Loucy (cell line): Measurements from ENCODE around the gene MAML2.

Source experiments
- H2AFZ ChIP-seq: fragments of 200-600 bp; sonication (generic); 2 replicates; pipeline ENCODE4 v1.6.0; 2016; ENCODE audit warnings: antibody characterized with exemption, mild to moderate bottlenecking, low read length, moderate library complexity
- H3F3A ChIP-seq: fragments of 200-600 bp; 2 replicates; pipeline ENCODE4 v1.6.0; 2016; ENCODE audit warnings: antibody characterized with exemption, low read depth, mild to moderate bottlenecking
- H3K27me3 ChIP-seq: fragments of 200-600 bp; sonication (generic); 2 replicates; pipeline ENCODE4 v1.6.1; 2014; ENCODE audit warnings: low read length, mild to moderate bottlenecking; ENCODE audit not compliant: insufficient read depth, poor library complexity, severe bottlenecking
- H3K36me3 ChIP-seq: fragments of 200-600 bp; sonication (generic); 2 replicates; pipeline ENCODE4 v1.6.1; 2016; ENCODE audit warnings: low read length; ENCODE audit not compliant: insufficient read depth
- H3K4me1 ChIP-seq: fragments of 200-600 bp; sonication (generic); 2 replicates; pipeline ENCODE4 v1.5.1; 2014; ENCODE audit warnings: low read length, mild to moderate bottlenecking; ENCODE audit not compliant: insufficient read depth, poor library complexity, severe bottlenecking
- H3K4me2 ChIP-seq: fragments of 200-600 bp; sonication (generic); 2 replicates; pipeline ENCODE4 v1.6.0; 2014; ENCODE audit warnings: antibody characterized with exemption, low read length, low read depth, mild to moderate bottlenecking; ENCODE audit not compliant: poor library complexity, severe bottlenecking
- H3K4me3 ChIP-seq: fragments of 200-600 bp; sonication (generic); 2 replicates; pipeline ENCODE4 v1.5.1; 2014; ENCODE audit warnings: low read length, mild to moderate bottlenecking, mixed read lengths; ENCODE audit not compliant: poor library complexity, severe bottlenecking
- H3K79me2 ChIP-seq: fragments of 200-600 bp; sonication (generic); 2 replicates; pipeline ENCODE4 v1.6.1; 2014; ENCODE audit warnings: low read length; ENCODE audit not compliant: insufficient read depth
- H3K9ac ChIP-seq: fragments of 200-600 bp; sonication (generic); 2 replicates; pipeline ENCODE4 v1.6.0; 2014; ENCODE audit warnings: mild to moderate bottlenecking, low read depth, low read length, moderate library complexity; ENCODE audit not compliant: poor library complexity, severe bottlenecking
- H3K9me2 ChIP-seq: fragments of 200-600 bp; sonication (generic); replicated peaks from 2 replicates; pipeline ENCODE4 v1.6.1; 2016; ENCODE audit warnings: low read depth, low read length, mixed read lengths
- H3K9me3 ChIP-seq: fragments of 200-600 bp; sonication (generic); 2 replicates; pipeline ENCODE4 v1.6.1; 2014; ENCODE audit warnings: mild to moderate bottlenecking, antibody characterized with exemption, low read length, low read depth; ENCODE audit not compliant: insufficient read depth
- H4K20me1 ChIP-seq: fragments of 200-600 bp; sonication (generic); 2 replicates; pipeline ENCODE4 v1.6.0; 2014; ENCODE audit warnings: antibody characterized with exemption, low read length, mild to moderate bottlenecking; ENCODE audit not compliant: insufficient read depth, poor library complexity, severe bottlenecking
- CTCF ChIP-seq: fragments of 200-600 bp; sonication (generic); conservative IDR thresholded peaks from 2 replicates; pipeline ENCODE4 v1.5.1; 2014; ENCODE audit warnings: mild to moderate bottlenecking, antibody characterized with exemption, low read length
- EZH2phosphoT487 ChIP-seq: fragments of 200-600 bp; IDR thresholded peaks from 2 replicates; pipeline ENCODE4 v1.6.1; 2018; ENCODE audit warnings: antibody characterized with exemption, mild to moderate bottlenecking, moderate library complexity, borderline replicate concordance

MAML2 gene

GRCh38 chr11:96267496-96268032 lies 75.4 kb downstream of the MAML2 start:
- Histone ChIP-seq H3K4me3 (no peak overlapping the region), H3K9me2 (no peaks in the 10 kb centered on the region), H3F3A (no peaks in the 10 kb centered on the region), H2AFZ (no peak overlapping the region), H3K36me3 (no peaks in the 10 kb centered on the region), H3K27me3 (no peaks in the 10 kb centered on the region), H3K79me2 (no peaks in the 10 kb centered on the region), H4K20me1 (no peaks in the 10 kb centered on the region), H3K4me2 (peak overlapping the region; percentile 16), H3K9ac (no peak overlapping the region), H3K9me3 (no peaks in the 10 kb centered on the region), H3K4me1 (no peaks in the 10 kb centered on the region)
- TF ChIP-seq EZH2phosphoT487 (no peak), CTCF (no peak)

GRCh38 chr11:96267001-96267495 lies 75.9 kb downstream of the MAML2 start:
- H2AFZ ChIP-seq, result no peak overlapping the region
- H3K27me3 ChIP-seq, result no peaks in the 10 kb centered on the region
- no peak overlapping the region for H3K4me3 ChIP-seq
- no peaks in the 10 kb centered on the region for H3K79me2 ChIP-seq
- H3K9me3 ChIP-seq, result no peaks in the 10 kb centered on the region
- TF ChIP-seq EZH2phosphoT487 (no peak), CTCF (no peak)
- no peaks in the 10 kb centered on the region for H3K9me2 ChIP-seq
- peak overlapping the region; percentile 16 for H3K4me2 ChIP-seq
- H4K20me1 ChIP-seq, result no peaks in the 10 kb centered on the region
- H3F3A ChIP-seq, result no peaks in the 10 kb centered on the region
- no peaks in the 10 kb centered on the region for H3K36me3 ChIP-seq
- H3K9ac ChIP-seq, result no peak overlapping the region
- no peaks in the 10 kb centered on the region for H3K4me1 ChIP-seq

- Histone ChIP-seq H3F3A (no peaks in the 10 kb centered on the region), H3K9me2 (no peaks in the 10 kb centered on the region), H3K4me1 (no peaks in the 10 kb centered on the region), H3K9me3 (no peaks in the 10 kb centered on the region), H2AFZ (no peak overlapping the region), H3K4me2 (no peak overlapping the region), H3K4me3 (no peak overlapping the region), H3K36me3 (no peaks in the 10 kb centered on the region), H4K20me1 (no peaks in the 10 kb centered on the region), H3K9ac (no peak overlapping the region), H3K79me2 (no peaks in the 10 kb centered on the region), H3K27me3 (no peaks in the 10 kb centered on the region)
- TF ChIP-seq EZH2phosphoT487 (no peak), CTCF (no peak)
Observed at GRCh38 chr11:96265972-96266371, 77.0 kb downstream of the MAML2 start.
